ENCODE measurements around the gene CMIP.

CMIP gene

DNA sequence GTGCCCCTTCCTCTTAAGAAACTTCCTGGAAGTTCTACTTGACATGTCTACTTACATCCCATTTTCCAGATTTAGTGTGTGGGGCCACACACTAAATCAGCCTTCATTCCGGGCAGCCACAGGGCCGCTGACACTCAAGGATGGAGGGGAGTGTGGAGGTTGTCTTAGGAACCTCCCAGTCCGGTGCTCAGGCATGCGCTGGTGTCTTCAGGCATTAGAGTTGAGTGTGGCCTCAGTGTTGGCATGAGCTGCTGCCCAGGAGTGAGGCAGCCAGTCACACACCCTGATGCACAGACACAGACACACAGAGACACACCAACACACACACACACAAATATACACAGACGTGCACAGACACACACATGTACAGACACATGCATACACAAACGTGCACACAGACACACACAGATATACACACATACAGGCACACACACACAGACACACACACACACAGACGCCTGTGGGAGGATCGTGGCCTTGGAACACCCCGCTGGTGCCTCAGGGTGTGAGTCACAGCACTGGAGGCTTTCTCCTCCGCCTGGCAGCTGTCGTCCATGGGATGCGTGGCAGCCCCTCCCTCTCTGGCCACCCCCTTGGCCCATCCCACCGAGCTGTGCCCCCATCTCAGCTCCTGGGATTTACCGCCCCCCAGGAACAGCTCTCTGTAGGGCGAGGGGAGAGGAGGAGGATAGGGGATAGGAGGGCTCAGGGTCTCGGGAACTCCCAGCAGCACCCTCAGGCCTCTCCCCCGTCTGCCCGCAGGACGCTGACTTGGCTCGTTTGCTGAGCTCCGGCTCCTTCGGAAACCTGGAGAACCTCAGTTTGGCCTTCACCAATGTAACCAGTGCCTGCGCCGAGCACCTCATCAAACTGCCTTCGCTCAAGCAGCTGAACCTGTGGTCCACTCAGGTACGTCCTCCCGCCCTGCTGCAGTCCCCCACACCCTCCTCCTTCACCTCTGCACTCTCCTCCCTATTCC lies 258.9 kb downstream of the CMIP start:
- peak; percentile 64 for DNase-seq (ENCODE audit: low read depth)

DNA sequence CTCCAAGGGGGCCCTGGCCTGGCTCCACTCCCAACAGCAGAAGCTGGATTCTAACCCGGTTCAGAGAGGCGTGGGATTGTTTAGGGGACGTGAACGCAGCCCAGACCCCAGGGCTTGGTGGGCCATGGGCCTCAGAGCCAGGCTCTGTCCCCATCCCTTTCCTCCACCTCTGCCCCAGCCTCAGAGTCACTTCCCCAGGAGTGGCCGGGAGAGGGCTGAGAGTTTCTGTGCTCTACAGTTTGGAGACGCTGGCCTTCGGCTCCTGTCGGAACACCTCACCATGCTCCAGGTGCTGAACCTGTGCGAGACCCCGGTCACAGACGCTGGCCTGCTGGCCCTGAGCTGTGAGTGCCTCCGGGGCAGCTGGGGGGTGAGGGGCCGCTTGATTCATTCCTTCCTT lies 260.7 kb downstream of the CMIP start:
- no peak for DNase-seq (ENCODE audit: low read depth)

DNA sequence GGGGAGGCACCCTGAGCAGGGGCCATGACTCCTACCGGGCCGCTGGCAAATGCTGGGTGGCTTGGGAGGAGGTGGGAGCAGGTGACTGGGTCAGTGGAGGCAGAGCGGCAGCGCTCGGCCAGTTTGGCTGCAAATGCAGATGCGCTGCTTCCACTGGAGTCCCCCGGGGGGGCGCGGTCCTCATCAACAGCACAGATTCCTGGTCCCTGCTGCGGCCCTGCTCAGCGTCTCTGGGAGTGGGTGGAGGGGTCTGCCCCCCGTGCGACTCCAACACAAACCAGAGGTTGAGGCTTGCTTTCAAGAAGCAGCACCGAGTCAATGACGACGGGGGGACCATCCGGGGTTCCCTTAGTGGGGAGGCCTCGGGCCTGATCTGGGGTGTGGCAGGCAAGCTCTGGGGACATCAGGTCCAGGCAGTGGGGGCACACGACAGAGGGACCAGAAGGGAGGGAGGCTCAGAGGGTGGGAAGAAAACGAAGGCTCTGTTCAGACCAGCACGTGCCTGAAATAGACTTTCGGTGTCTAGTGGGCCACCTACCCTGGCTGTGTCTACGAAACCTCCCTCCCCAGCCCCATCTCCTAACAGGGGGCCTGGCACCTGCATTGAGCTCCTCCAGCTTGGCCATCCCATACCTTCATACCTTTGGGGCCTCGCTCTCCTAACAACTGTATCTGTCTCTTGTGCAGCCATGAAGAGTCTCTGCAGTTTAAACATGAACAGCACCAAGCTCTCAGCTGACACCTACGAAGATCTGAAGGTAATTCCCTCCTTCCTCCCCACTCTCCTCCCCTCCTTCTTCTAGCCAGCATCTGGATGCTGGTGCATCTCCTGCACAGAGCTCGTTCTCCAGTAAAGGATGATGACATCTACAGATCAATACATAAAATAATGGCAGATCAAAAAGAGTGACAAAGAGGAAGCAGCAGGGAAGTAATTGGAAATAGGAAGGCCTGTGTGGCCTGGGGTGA lies 262.0 kb downstream of the CMIP start:
- no peak for DNase-seq (ENCODE audit: low read depth)

DNA sequence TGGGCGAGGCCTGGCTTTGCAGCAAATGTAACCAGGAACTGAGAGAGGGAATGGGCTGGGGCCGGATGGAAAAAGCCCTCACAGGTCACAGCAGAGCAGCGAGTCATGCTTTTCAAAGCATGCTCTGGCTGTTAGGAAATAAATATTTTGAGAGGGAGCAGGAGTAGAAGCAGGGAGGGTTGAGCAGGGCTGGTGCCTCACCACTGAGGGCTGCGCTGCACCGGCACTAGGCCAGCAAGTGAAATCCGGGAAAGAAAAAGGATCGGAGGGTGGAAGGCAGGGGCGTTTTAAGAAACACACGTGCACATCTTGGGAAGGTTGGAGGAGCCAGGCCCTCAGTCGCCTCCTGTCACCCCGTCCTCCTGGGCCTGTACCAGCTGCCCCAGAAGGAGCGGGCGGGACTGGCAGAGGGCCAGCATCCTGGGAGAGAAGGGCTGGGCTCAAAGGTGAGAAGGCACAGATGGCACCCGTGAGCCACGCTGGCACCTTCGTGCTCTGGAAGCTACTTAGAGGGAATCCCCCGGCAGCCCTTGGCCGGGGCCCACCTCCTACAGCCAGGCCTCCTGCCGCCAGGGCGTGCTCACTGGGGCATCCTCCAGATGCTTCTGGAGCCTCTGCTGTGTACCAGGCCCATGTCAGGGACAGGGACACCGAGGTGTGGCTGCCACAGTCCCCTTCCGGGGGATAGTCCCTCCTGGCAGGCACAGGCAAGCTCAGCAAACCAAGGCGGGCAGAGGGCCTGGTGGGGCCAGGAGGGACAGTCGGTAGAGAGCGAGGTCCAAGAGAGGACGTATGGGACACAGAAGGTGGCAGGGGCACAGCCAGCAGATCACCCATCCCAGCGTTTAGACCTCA lies 263.0 kb downstream of the CMIP start:
- DNase-seq (ENCODE audit: low read depth), result no peak

DNA sequence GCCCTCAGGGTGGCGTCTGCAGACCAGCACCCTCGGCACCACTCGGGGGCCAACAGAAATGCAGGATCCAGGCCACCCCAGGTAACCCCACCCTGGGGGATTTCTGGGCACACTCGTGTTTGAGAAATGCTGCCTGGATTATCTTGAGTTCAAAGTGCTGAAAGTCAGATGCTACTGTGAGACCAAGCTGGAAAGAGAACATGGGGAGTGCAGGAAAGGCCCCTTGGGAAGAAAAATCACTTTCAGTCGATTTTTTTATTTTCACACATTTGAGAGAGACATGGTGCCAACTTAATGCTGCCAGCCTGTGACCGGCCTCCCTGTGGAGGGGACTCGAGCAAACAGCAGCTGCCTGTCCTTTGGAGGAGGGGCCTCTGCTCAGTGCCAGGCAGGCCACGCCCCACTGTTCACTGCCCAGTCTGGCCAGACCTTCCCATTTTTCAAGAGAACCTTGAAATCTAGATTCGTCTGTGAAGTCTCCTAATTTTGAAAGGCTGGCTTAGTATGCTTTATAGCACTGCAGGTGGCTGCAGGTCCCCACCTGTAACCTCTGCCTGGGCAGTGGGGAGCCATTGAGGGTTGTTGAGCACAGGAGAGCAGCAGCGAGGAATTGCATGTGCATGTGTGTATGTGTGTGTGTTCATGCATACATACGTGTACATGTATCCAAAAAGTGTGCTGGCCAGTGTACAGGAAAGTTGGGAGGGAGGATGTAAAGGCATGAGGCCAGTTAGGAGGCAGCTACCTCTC lies 263.8 kb downstream of the CMIP start:
- no peak for DNase-seq (ENCODE audit: low read depth)

DNA sequence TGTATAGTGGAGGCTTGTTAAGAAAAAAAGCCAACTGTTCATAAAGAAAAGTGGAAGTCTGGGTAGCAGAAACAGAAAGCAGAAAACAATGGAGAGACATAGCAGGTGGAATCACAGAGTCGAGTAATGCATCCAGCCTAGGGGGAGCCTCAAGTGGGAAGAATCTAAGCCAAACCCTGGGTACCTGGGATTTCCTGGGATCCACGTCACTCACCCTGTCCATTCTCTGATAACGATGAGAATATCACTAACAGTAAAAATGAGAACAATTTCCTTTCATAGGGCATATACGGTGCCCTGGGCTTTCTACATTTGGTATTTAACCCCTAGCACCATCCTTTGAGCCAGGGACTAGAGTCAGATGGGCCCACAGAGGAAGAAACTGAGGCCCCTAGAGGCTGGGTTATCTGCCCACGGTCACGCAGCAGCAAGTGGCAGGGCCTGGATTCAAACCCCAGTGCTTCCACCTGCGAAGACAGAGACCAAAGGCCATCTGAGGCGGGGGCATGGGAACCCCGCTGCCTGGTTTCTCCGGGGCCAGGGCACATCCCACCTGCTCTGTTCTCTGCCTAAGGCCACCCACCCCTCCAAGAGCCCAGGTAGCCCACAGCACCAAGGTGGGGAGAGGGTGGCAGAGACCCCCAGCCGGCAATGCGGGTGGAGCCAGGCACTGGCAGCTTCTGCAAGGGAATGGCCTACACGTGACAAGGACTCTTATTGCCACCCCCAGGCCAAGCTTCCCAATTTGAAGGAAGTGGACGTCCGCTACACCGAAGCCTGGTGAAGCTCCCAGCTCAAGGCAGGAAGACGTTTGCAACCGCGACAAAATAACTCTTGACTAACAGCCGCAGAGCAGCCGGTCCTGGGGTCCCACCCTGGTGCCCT lies 264.6 kb downstream of the CMIP start:
- no peak for DNase-seq (ENCODE audit: low read depth)

DNA sequence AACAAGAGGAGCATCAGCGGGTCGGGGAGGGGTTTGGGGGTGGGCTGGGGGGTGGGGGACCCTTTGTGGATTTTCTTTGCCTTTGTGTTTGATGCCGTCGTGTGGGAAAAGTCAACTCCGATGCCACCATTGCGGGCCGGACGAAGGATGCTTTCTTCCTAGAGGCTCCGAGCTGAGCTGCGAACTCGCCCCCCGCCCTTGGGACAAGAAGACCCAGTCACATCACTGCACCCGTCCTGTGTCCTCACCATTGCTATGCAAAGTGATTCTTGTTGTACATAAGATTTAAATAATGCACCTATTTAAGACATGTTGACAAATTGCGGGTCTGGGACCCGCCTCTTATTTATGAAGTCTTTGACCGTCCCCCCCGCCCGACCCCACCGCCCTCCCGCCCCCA lies 265.4 kb downstream of the CMIP start:
- DNase-seq (ENCODE audit: low read depth), result no peak

DNA sequence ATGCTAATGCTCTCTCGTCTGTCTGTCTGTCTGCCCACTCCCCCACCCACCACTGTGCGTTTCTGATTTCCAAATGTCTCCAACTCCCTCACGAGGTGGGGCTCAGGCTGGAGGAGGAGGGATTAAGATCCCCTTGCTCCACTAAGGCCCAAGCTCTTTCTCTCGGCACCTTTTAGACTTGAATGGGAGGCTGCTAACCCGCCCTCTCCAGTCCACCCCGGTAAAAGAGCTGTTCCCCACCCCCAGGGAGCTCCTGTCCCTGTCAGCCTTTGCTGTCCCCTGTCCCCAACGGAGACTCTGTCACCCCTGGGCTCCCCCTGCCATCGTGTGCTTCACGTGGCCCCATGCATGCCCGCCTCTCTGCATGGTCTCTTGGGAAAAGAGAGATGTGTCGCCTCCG lies 266.0 kb downstream of the CMIP start:
- DNase-seq (ENCODE audit: low read depth), result no peak

DNA sequence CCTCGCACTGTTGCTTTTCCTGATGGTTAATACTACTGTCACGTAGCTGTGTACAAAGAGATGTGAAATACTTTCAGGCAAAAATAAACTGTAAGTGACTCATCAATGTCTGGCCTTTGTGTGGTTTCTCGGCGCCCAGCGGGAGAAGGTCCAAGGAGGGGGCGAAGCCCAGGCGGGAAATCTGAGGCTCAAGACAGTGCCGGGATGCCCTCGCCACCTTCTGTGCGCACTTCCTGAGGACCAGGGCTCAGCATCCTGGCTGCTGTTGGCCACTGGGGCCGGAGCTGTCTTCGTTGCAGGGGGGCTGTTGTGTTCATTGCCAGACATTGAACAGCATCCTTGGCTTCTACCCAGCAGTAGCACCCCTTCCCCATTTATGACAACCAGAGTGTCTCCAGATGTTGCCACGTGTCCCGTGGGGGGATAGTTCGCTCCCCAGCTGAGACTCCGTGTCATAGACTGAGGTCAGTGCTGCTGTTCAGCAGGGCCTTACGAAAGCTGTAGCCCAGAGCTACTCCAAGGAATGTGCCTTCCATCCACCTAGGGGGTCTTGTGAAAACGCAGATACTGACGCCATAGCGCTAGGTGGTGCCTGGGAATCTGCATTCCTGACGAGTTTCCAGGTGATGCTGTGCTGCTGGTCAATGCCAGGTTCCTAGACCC lies 267.2 kb downstream of the CMIP start:
- peak; percentile 43 for DNase-seq (ENCODE audit: low read depth)

DNA sequence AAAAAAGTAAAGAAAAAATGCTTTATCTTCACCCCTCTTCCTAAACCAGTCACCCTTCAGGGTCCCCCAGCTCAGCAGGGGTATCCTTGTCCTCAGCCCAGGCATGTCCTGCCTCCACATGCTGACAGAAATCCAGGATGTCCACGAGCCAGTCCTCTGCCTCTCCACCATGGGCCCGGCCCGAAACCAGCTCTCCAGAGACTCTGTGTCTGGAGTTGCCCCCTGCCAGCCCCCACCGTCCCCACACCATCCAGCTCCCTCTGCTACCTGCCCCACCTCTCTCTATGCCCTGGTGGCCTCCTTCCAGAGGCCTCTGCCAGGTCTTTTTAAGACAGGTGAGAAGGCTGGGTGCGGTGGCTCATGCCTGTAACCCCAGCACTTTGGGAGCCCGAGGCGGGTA lies 268.1 kb downstream of the CMIP start:
- no peak for DNase-seq (ENCODE audit: low read depth)

DNA sequence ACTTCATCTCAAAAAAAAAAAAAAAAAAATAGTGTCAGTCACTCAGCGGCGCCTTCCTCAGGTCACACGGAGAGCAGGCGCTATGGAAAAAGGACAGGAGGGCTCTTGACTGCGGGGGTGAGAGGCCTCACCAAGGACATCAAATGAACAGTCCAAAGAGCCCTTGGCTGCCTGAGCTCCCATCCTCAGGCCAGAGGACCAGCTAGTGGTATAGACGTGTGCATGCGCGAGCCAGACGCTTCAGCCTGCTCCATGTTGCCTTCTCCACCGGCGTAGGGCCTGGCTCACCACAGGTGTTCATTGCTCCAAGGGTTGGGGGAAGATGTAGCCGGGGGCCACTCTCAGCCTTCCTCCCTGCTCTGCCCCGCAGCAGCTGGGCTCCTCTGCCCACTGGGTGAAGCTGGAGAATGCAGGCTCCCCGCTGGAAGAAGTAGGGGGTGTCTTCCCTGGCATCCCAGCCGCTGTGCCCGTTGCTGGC lies 268.7 kb downstream of the CMIP start:
- no peak for DNase-seq (ENCODE audit: low read depth)

DNA sequence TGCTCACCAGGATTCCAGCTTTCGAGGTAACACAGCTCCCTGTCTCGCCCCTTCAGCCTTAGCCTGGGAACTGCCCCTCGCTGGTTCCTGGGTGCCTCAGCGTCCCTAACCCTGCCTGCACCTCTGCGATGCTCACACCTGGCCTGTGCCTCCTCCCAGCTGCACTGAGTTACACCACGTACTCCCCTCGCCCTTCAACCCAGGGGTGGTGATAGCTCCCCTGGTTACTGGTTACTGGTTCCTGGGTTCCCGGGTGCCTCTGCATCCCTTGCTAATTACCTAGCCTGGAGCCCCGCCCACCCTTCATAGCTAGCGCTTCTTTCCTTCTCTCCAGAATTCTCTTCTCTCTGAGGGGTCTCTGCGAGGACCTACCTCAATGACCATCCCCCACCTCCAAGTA lies 269.2 kb downstream of the CMIP start:
- DNase-seq (ENCODE audit: low read depth), result no peak

DNA sequence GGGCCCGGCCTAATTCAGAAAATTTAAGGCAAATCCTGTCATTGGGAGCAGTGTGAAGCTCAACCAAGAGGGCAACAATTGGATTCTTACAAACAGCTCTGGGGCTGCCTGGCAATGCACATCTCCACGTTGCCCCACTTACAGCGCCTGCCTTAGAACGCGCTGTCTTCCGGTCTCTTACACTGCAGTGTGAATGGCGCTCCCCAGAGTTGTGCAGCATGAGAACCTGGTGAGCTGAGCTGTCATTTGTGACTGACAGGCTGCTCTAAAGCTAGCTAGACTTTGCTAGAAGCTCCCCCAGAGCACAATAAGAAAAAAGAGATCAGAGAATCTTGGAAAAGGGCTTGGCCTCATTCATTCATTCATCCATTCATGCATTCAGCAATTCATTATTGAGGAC lies 270.0 kb downstream of the CMIP start:
- DNase-seq (ENCODE audit: low read depth), result no peak

DNA sequence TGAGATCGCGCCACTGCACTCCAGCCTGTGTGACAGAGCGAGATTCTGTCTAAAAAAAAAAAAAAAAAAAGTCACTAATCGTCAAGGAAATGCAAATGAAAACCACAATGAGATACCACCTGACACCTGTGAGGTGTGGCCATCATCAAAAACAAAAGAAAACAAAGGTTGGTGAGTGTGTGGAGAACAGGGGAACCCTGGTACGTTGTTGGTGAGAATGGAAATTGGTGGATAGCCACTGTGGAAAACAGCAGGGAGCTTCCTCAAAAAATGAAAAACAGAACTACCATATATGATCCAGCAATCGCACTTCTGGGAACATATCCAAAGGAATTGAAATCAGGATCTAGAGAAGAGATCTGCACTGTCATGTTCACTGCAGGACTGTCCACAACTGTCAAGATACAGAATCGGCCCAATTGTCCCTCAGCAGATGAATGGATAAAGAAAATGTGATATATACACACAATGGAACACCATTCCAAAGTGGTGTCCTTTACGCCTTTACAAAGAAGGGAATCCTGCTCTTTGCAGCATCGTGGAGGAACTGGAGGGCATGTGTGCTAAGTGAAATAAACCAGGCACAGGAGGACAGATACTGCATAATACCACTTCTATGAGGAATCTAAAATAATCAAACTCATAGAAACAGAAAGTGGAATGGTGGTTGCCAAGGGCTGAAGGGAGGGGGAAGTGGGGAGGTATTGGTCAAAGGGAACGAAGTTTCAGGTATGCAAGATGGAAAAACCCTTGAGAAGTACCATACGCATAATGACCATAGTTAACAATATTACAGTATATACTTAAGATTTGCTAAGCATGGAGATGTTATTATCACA lies 271.0 kb downstream of the CMIP start:
- DNase-seq (ENCODE audit: low read depth), result no peak

DNA sequence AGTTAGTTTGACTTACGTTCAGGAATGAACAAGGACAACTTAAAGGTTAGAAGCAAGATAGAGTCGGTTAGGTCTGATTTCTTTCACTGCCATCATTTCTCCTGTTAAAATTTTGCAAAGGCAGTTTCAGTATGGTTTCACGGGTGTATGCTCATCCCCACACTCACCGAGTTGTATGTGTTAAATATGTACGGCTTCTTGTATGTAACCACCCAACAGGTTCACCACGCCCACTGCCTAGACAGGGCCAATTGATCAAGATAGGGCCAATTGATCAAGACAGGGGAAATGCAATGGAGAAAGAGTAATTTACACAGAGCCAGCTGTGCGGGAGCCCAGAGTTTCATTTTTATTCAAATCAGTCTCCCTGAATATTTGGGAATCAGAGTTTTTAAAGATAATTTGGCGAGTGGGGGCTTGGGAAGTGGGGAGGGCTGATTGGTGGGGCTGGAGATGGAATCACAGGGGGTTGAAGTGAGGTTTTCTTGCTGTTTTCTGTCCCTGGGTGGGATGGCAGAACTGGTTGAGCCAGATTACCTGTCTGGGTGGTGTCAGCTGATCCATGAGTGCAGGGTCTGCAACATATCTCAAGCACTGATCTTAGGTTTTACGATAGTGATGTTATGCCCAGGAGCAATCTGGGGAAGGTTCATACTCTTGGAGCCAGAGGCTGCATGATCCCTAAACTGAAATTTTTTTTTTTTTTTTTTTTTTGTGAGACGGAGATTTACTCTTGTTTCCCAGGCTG lies 272.0 kb downstream of the CMIP start:
- DNase-seq (ENCODE audit: low read depth), result no peak

DNA sequence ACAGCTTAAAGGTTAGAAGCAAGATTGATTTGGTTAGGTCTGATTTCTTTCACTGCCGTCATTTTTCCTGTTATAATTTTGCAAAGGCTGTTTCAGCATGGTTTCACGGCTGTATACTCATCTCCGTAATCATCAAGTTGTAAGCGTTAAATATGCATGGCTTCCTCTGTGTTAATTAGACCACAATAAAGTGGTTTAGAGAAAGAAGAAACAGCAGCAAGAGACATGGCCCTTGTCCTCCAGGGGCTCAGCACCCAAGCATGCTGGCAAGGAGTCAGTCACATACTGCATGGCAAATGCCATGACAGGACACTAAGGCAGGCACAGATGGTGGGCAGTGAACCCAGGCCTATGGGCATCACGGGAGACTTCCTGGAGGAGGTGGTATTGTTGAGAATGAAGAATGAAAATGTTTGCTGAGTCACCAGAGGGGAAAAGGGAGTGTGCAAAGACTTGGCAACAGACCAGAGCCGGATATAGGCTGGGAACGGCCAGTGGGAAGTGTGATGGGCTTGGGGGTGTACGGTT lies 273.1 kb downstream of the CMIP start:
- DNase-seq (ENCODE audit: low read depth), result no peak

DNA sequence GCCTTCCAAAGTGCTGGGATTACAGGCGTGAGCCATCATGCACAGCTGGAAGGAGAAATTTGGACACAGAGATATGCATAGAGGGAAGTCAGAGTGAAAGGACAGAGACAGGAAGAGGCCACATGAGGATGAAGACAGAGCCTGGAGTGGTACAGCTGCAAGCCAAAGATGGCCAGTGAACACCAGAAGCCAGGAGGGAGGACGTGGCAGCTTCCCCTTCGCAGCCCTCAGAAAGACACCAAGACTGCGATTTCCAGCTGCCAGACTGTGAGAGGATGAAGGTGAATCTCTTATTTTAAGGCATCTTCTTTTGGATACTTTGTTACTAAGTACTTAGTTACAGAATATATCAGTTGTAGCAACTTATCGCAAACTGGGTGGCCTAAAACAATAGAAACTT lies 274.0 kb downstream of the CMIP start:
- no peak for DNase-seq (ENCODE audit: low read depth)

Measured in fibroblast of the conjunctiva (primary cell).